ENCODE measurements around the gene C1orf56.

GRCh38 chr1:151008244-151009205, 39.0 kb upstream of the C1orf56 start, which contains the start of gene PRUNE1:
- TF ChIP-seq CTCF (conservative IDR thresholded peaks at IDR 0.05) (no peak), ZFX (IDR thresholded peaks at IDR 0.05) (no peak)

Measured in C4-2B (cell line).